Thoracic aorta (tissue), 2 donors: ENCODE results near the gene GPS1. TPM values are rescaled to one million over a fixed set of nuclear protein-coding genes. Genes with fewer than 3 reads are reported as not detected.

Source experiments
- ATAC-seq: fragments of 150-250 bp; one replicate; pipeline ENCODE4 v1.8.0; 2017; ENCODE audit warnings: low read depth; ENCODE audit not compliant: insufficient number of reproducible peaks, low FRiP score
- DNase-seq: peaks from one replicate; pipeline ENCODE4 v3.0.0-alpha.2; 2020; ENCODE audit warnings: low spot score
- H3K27ac ChIP-seq, 2 donors: fragments of 200-600 bp; sonication (generic); 1 replicate in 1 of 2; 2 replicates in 1 of 2; pipeline ENCODE4 v1.5.1; 2016; ENCODE audit warnings: mild to moderate bottlenecking in 2 of 2, moderate library complexity in 2 of 2
- H3K27me3 ChIP-seq: fragments of 200-600 bp; sonication (generic); replicated peaks from 2 replicates; pipeline ENCODE4 v1.6.0; 2016; ENCODE audit warnings: mild to moderate bottlenecking; ENCODE audit not compliant: insufficient read depth
- H3K36me3 ChIP-seq: fragments of 200-600 bp; sonication (generic); one replicate; pipeline ENCODE4 v1.5.1; 2016
- H3K4me1 ChIP-seq, 2 donors: fragments of 200-600 bp; sonication (generic); 1 replicate in 1 of 2; 2 replicates in 1 of 2; pipeline versions ENCODE4 v1.5.1 to v1.6.0; 2016; ENCODE audit warnings: low read depth in 2 of 2, mild to moderate bottlenecking in 1 of 2; ENCODE audit not compliant: control insufficient read depth in 1 of 2
- H3K4me3 ChIP-seq: fragments of 200-600 bp; sonication (generic); 2 replicates; pipeline ENCODE4 v1.5.1; 2016; ENCODE audit warnings: mild to moderate bottlenecking
- H3K9me3 ChIP-seq: fragments of 200-600 bp; sonication (generic); 2 replicates; pipeline ENCODE4 v1.5.1; 2016
- CTCF ChIP-seq: fragments of 200-600 bp; sonication (generic); IDR thresholded peaks from one replicate; pipeline ENCODE4 v1.5.1; 2019; ENCODE audit warnings: antibody characterized with exemption
- total RNA-seq, 2 donors: library from RNA; depleted of rRNA; stranded (reverse); fragments of >200 nt; gene quantifications; one replicate each; pipeline versions ENCODE4 v1.1.0 to v1.2.3, GENCODE V29; 2016

GPS1 gene
- total RNA-seq, 2 donors from 2014 or later: 43.2 to 91.9 TPM

- peaks cover 2 to 6% of the 10 kb centered on the region in 2 donors for H3K4me1 ChIP-seq
- no peak for DNase-seq
- H3K4me3 ChIP-seq: no peak overlapping the region
- peaks cover 50% of the 10 kb centered on the region for H3K36me3 ChIP-seq
- no peaks in the 10 kb centered on the region for H3K9me3 ChIP-seq
- no peak for TF ChIP-seq CTCF
- no peak for ATAC-seq
- no peak overlapping the region for H3K27ac ChIP-seq
- H3K27me3 ChIP-seq: no peaks in the 10 kb centered on the region
Observed at GRCh38 chr17:82059272-82060000, 7.7 kb downstream of the GPS1 start.

- Histone ChIP-seq H3K36me3 (peaks cover 46% of the 10 kb centered on the region), H3K4me3 (no peak overlapping the region), H3K27ac (no peak overlapping the region), H3K27me3 (no peaks in the 10 kb centered on the region), H3K9me3 (no peaks in the 10 kb centered on the region), H3K4me1 (peaks cover 8 to 12% of the 10 kb centered on the region in 2 donors)
- ATAC-seq (no peak), DNase-seq (no peak)
- no peak for TF ChIP-seq CTCF
Observed at GRCh38 chr17:82060001-82060380, 8.3 kb downstream of the GPS1 start.

- Histone ChIP-seq H3K27me3 (no peaks in the 10 kb centered on the region), H3K4me3 (no peak overlapping the region), H3K9me3 (no peaks in the 10 kb centered on the region), H3K27ac (no peak overlapping the region), H3K4me1 (peaks cover 9 to 13% of the 10 kb centered on the region in 2 donors), H3K36me3 (peaks cover 41% of the 10 kb centered on the region)
- DNase-seq (no peak), ATAC-seq (no peak)
- TF ChIP-seq CTCF: no peak
Observed at GRCh38 chr17:82060614-82061013, 8.9 kb downstream of the GPS1 start.

DNA sequence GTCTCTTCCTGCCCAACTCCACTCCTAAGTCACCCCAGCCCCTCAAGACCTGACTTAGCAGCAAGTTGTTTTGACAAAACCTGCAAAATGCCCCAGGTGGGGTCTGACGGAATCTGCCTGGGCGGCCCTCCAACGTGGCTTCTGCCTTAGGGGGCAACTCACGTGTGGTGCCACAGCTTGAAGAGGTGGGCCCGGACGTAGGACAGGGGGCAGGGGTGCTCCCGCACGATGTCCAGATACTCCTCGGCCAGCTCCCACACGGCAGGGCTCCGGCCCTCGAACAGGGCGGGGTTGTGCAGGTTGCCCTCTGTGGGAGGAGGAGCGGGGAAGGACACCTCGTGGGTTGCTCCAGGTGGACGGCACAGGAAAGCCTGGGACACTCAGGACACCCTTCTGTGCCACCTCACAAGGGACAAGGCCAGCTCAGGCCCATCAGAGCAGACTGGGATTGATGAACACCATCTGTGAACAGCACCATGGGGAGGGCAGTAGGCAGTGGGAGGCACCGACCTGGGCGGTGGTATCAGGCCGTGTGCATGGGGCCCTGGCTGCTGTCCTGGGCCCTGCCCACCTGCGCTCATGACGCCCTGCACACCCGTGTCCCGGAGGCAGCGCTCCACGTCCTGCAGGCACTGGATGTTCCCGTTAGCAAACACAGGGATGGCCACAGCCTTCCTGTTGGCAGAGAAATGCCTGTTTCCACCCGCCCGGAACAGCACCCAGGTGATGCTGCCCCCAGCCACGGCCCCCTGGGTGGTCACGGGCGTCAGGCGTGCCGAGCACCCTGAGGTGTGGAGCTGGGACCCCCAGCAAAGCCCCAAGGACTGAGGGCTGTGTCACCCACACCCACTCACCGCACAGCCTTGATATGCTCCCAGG is 9.6 kb downstream of the GPS1 start:
- ATAC-seq: no peak
- H3K27me3 ChIP-seq: no peaks in the 10 kb centered on the region
- H3K27ac ChIP-seq: no peak overlapping the region
- DNase-seq: no peak
- TF ChIP-seq CTCF: no peak
- H3K36me3 ChIP-seq: peaks cover 35% of the 10 kb centered on the region
- H3K4me3 ChIP-seq: no peak overlapping the region
- peaks cover 12 to 18% of the 10 kb centered on the region in 2 donors for H3K4me1 ChIP-seq
- H3K9me3 ChIP-seq: no peaks in the 10 kb centered on the region
